ENCODE data around the gene AGAP1. TPM values are rescaled to one million over a fixed set of nuclear protein-coding genes. Genes with fewer than 3 reads are reported as not detected.

AGAP1 gene
- total and polyA plus RNA-seq, 10 donors: 1.1 to 26.6 (median 11.3) TPM

DNA sequence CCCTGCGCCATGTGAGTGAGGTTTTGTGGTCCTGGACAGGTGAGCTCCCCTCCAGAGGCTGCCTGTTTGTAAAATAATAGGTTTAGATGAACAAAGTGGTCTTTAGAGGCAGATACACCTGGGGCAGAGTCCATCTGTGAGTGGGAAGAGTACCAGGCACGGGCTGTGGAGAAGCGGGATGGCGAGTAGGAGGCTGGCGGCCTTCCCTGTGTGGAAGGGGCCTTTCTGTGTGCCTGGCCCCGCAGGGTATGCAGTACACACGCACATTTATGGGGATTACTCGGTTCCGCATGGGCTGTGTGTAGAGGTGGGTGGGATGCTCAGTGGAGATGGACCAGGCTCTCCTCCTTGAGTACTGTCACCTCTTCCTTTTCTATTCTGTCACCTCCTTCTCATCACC is 64.1 kb downstream of the AGAP1 start:
- intact Hi-C loops (cut with DNase I; ENCODE audit: low total_unique reads): no loop called here
- Histone ChIP-seq H3K36me3 (no peaks in the 10 kb centered on the region), H3K9me3 (no peaks in the 10 kb centered on the region), H3K27me3 (replicated peaks in 1 of 7) (peaks cover 0 to 23% (median 0%) of the 10 kb centered on the region in 7 donors), H3K4me3 (no peak overlapping the region), H3K4me1 (peaks cover 0 to 25% (median 11%) of the 10 kb centered on the region in 6 donors), H3K27ac (peak overlapping the region in 3 of 8 donors; percentile 32 to 55 (median 51))
- TF ChIP-seq POLR2AphosphoS5 (IDR thresholded peaks at IDR 0.05) (no peak), POLR2A (IDR thresholded peaks at IDR 0.05) (no peak)
- TF ChIP-seq, protein P1, sequence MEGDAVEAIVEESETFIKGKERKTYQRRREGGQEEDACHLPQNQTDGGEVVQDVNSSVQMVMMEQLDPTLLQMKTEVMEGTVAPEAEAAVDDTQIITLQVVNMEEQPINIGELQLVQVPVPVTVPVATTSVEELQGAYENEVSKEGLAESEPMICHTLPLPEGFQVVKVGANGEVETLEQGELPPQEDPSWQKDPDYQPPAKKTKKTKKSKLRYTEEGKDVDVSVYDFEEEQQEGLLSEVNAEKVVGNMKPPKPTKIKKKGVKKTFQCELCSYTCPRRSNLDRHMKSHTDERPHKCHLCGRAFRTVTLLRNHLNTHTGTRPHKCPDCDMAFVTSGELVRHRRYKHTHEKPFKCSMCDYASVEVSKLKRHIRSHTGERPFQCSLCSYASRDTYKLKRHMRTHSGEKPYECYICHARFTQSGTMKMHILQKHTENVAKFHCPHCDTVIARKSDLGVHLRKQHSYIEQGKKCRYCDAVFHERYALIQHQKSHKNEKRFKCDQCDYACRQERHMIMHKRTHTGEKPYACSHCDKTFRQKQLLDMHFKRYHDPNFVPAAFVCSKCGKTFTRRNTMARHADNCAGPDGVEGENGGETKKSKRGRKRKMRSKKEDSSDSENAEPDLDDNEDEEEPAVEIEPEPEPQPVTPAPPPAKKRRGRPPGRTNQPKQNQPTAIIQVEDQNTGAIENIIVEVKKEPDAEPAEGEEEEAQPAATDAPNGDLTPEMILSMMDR (IDR thresholded peaks at IDR 0.05 in 8 of 11, conservative IDR thresholded peaks at IDR 0.05 in 3 of 11): no peak
- 89 to 97% (median 93%) methylated on average over 9 of the region's 9 CpGs for WGBS, 5 donors
- DNase-seq: no peak

DNA sequence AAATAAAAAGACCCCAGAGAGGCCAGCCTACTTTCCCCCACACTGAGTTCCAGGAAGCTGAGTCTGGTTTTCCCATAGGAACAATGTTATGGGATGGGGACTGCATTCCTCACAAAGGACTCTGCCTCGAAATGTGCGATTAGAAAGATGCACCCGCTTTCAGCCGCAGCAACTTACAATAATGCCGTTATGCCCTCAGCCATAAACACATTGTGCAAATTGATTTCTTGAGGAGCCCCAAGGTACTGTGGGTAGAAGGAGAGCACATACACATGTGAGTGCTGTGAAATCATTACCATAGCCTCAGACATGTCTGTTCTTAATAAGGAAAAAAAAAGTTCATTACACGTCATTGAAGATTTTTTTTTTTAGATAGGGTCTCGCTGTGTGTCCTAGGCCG is 64.7 kb downstream of the AGAP1 start:
- intact Hi-C loops (cut with DNase I; ENCODE audit: low total_unique reads): no loop called here
- Histone ChIP-seq H3K27me3 (replicated peaks in 1 of 7) (peaks cover 0 to 25% (median 0%) of the 10 kb centered on the region in 7 donors), H3K4me3 (no peak overlapping the region), H3K9me3 (no peaks in the 10 kb centered on the region), H3K36me3 (no peaks in the 10 kb centered on the region), H3K4me1 (peaks cover 0 to 32% (median 14%) of the 10 kb centered on the region in 6 donors), H3K27ac (peak overlapping the region in 3 of 8 donors; percentile 8 to 35 (median 32))
- 81 to 92% (median 88%) methylated on average over 8 of the region's 8 CpGs for WGBS, 5 donors
- DNase-seq: peak; percentile 6
- TF ChIP-seq POLR2AphosphoS5 (IDR thresholded peaks at IDR 0.05): no peak
- TF ChIP-seq, protein P1 (IDR thresholded peaks at IDR 0.05 in 8 of 11, conservative IDR thresholded peaks at IDR 0.05 in 3 of 11): no peak
- TF ChIP-seq POLR2A (IDR thresholded peaks at IDR 0.05): no peak

DNA sequence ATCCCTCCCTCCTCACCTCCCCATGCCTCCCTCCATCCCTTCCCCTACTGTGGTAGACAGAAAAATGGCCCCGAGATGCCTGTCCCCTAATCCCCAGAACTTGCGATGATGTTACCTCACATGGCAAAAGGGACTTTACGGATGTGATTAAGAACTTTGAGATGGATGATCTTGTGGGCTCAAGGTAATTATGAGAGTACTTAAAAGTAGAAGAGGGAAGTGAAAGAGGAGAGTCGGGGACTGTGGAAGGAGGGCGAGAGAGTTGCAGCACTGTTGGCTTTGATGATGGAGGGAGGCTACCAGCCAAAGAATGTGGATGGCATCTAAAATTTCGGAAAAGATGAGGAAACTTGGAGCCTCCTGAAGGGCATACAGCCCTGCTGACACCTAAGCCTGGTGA is 66.5 kb downstream of the AGAP1 start:
- peak; percentile 1 for DNase-seq
- Histone ChIP-seq H3K4me3 (no peak overlapping the region), H3K27ac (no peak overlapping the region), H3K4me1 (peaks cover 0 to 35% (median 13%) of the 10 kb centered on the region in 6 donors), H3K9me3 (no peaks in the 10 kb centered on the region), H3K36me3 (no peaks in the 10 kb centered on the region), H3K27me3 (replicated peaks in 1 of 7) (peaks cover 0 to 38% (median 0%) of the 10 kb centered on the region in 7 donors)
- no peak for TF ChIP-seq POLR2AphosphoS5 (IDR thresholded peaks at IDR 0.05)
- no peak for TF ChIP-seq POLR2A (IDR thresholded peaks at IDR 0.05)
- TF ChIP-seq, protein P1 (IDR thresholded peaks at IDR 0.05 in 8 of 11, conservative IDR thresholded peaks at IDR 0.05 in 3 of 11): no peak
- WGBS, 5 donors: 78 to 86% (median 82%) methylated on average over 6 of the region's 6 CpGs
- intact Hi-C loops (cut with DNase I; ENCODE audit: low total_unique reads): no loop called here

GRCh38 chr2:235561450-235561849 is 67.6 kb downstream of the AGAP1 start:
- intact Hi-C loops (cut with DNase I; ENCODE audit: low total_unique reads): no loop called here
- DNase-seq: no peak
- H3K4me3 ChIP-seq: no peak overlapping the region
- TF ChIP-seq POLR2AphosphoS5 (IDR thresholded peaks at IDR 0.05): no peak
- TF ChIP-seq, protein P1 (IDR thresholded peaks at IDR 0.05 in 8 of 11, conservative IDR thresholded peaks at IDR 0.05 in 3 of 11): no peak
- no peak for TF ChIP-seq POLR2A (IDR thresholded peaks at IDR 0.05)
- WGBS, 5 donors: 93 to 97% (median 94%) methylated on average over 2 of the region's 2 CpGs
- no peak overlapping the region for H3K27ac ChIP-seq
- peaks cover 0 to 31% (median 9%) of the 10 kb centered on the region in 6 donors for H3K4me1 ChIP-seq
- H3K9me3 ChIP-seq: no peaks in the 10 kb centered on the region
- peaks cover 0 to 42% (median 0%) of the 10 kb centered on the region in 7 donors for H3K27me3 ChIP-seq (replicated peaks in 1 of 7)
- H3K36me3 ChIP-seq: no peaks in the 10 kb centered on the region

Measured in spleen (tissue), 11 donors.